A549 (cell line): Measurements from ENCODE around the gene EXOC6. TPM values are rescaled to one million over a fixed set of nuclear protein-coding genes. Genes with fewer than 3 reads are reported as not detected.

Experiments
- ATAC-seq, 2 experiments: fragments of 200-7000 bp in 1 of 2; fragments of >200 bp in 1 of 2; cut with Nextera tagmentation in 1 of 2; cut with Tn5 transposase in 1 of 2; 3 replicates each; pipeline versions ENCODE4 v1.8.0 to v1.9.1; 2018 to 2020; ENCODE audit warnings: mild to moderate bottlenecking in 1 of 2, moderate library complexity in 1 of 2
- CTCF ChIA-PET: fragments of 300-600 bp; sonication (Branson Sonifier 250); formaldehyde crosslinking; extraction: SDS; loops from one replicate; lab custom pipeline; 2021; ENCODE audit warnings: antibody characterized with exemption, inconsistent platforms; lab: Yijun Ruan, JAX
- POLR2A ChIA-PET: fragments of 350-600 bp; formaldehyde crosslinking; extraction: SDS; loops from one replicate; lab custom pipeline; 2021; ENCODE audit warnings: antibody characterized with exemption, inconsistent platforms; lab: Yijun Ruan, JAX
- DNase-seq, 2 experiments: peaks; one replicate each; pipeline versions ENCODE4 v3.0.0 to v3.0.0-alpha.2; 2011 to 2016; ENCODE audit warnings: low read depth in 1 of 2, low spot score in 1 of 2
- FAIRE-seq: peaks from 2 replicates; lab custom pipeline; 2011; peaks lifted over from hg19 to GRCh38; lab: Jason Lieb, UNC
- H3K27ac ChIP-seq, 2 experiments: fragments of >200 bp; sonication (Bioruptor Twin); formaldehyde crosslinking; 3 replicates each; pipeline ENCODE4 v1.5.1; 2016 to 2017
- H3K4me1 ChIP-seq: fragments of >200 bp; sonication (Bioruptor Twin); formaldehyde crosslinking; 3 replicates; pipeline ENCODE4 v1.6.1; 2016
- H3K4me2 ChIP-seq: fragments of >200 bp; sonication (Bioruptor Twin); formaldehyde crosslinking; 3 replicates; pipeline ENCODE4 v1.6.1; 2016
- H3K4me3 ChIP-seq: fragments of >200 bp; sonication (Bioruptor Twin); formaldehyde crosslinking; 3 replicates; pipeline ENCODE4 v1.5.1; 2016
- H3K9me3 ChIP-seq: fragments of >200 bp; sonication (Bioruptor Twin); formaldehyde crosslinking; 3 replicates; pipeline ENCODE4 v1.6.1; 2016
- CEBPB ChIP-seq, 2 experiments: fragments of >200 bp in 1 of 2; sonication (Bioruptor Twin) in 1 of 2; formaldehyde crosslinking in 1 of 2; IDR thresholded peaks; 2 replicates each; pipeline ENCODE4 v1.6.1; 2012 to 2016
- EHF ChIP-seq: fragments of 250-450 bp; sonication (Bioruptor Pico); IDR thresholded peaks from 2 replicates; pipeline ENCODE4 v1.5.0; 2020; ENCODE audit warnings: mild to moderate bottlenecking
- EHMT2 ChIP-seq: fragments of 200-600 bp; sonication (generic); IDR thresholded peaks from 2 replicates; pipeline ENCODE4 v1.6.1; 2016; ENCODE audit warnings: antibody characterized with exemption, low read depth, mild to moderate bottlenecking, moderate library complexity
- ELK1 ChIP-seq: fragments of 150-350 bp; IDR thresholded peaks from 2 replicates; pipeline ENCODE4 v1.6.1; 2014; ENCODE audit warnings: low read depth, mild to moderate bottlenecking, low read length
- ESRRA ChIP-seq: fragments of 150-350 bp; IDR thresholded peaks from 2 replicates; pipeline ENCODE4 v1.6.1; 2014; ENCODE audit warnings: mild to moderate bottlenecking, low read length, borderline replicate concordance
- FOSL2 ChIP-seq, 2 experiments: fragments of 450-650 bp in 1 of 2; fragments of >200 bp in 1 of 2; sonication (Bioruptor Twin) in 1 of 2; formaldehyde crosslinking; IDR thresholded peaks; 2 replicates each; pipeline versions ENCODE4 v1.5.0 to v1.6.1; 2016 to 2020; ENCODE audit warnings: mild to moderate bottlenecking in 1 of 2, moderate library complexity in 1 of 2
- GATA3 ChIP-seq: IDR thresholded peaks from 2 replicates; pipeline ENCODE4 v1.6.1; 2012; ENCODE audit warnings: borderline replicate concordance
- HDAC2 ChIP-seq: fragments of 200-600 bp; sonication (generic); IDR thresholded peaks from 2 replicates; pipeline ENCODE4 v1.6.1; 2016
- HOXA7 ChIP-seq: fragments of 250-450 bp; sonication (Bioruptor Pico); IDR thresholded peaks from 2 replicates; pipeline ENCODE4 v1.5.0; 2020; ENCODE audit warnings: mild to moderate bottlenecking, moderate library complexity
- HOXB5 ChIP-seq: fragments of 250-450 bp; sonication (Bioruptor Pico); IDR thresholded peaks from 2 replicates; pipeline ENCODE4 v1.5.0; 2020; ENCODE audit warnings: mild to moderate bottlenecking, moderate library complexity
- JUN ChIP-seq, 2 experiments: fragments of >200 bp; sonication (Bioruptor Twin); formaldehyde crosslinking; IDR thresholded peaks; 2 replicates in 1 of 2; 3 replicates in 1 of 2; pipeline ENCODE4 v1.6.1; 2016 to 2017
- KDM1A ChIP-seq: fragments of 200-600 bp; sonication (generic); IDR thresholded peaks from 2 replicates; pipeline ENCODE4 v1.6.1; 2016; ENCODE audit warnings: low read depth, mild to moderate bottlenecking
- MAFK ChIP-seq: fragments of 450-650 bp; IDR thresholded peaks from 2 replicates; pipeline ENCODE4 v1.6.1; 2014; ENCODE audit not compliant: partially characterized antibody
- PBX3 ChIP-seq: IDR thresholded peaks from 2 replicates; pipeline ENCODE4 v1.6.1; 2012
- RAD21 ChIP-seq, 2 experiments: fragments of >200 bp in 1 of 2; sonication (Bioruptor Twin) in 1 of 2; formaldehyde crosslinking in 1 of 2; IDR thresholded peaks in 1 of 2; conservative IDR thresholded peaks in 1 of 2; 2 replicates in 1 of 2; 3 replicates in 1 of 2; pipeline ENCODE4 v1.6.1; 2012 to 2018; ENCODE audit warnings: inconsistent platforms in 1 of 2
- RCOR1 ChIP-seq: fragments of 150-350 bp; IDR thresholded peaks from 2 replicates; pipeline ENCODE4 v1.6.1; 2014; ENCODE audit warnings: antibody characterized with exemption, low read length, low read depth
- REST ChIP-seq: fragments of 200-600 bp; sonication (generic); IDR thresholded peaks from 2 replicates; pipeline ENCODE4 v1.6.1; 2016; ENCODE audit warnings: antibody characterized with exemption, mild to moderate bottlenecking, moderate library complexity
- RFX5 ChIP-seq: fragments of 450-650 bp; IDR thresholded peaks from 2 replicates; pipeline ENCODE4 v1.7.1; 2014; ENCODE audit warnings: antibody characterized with exemption, mild to moderate bottlenecking, moderate library complexity
- RNF2 ChIP-seq: fragments of 200-600 bp; sonication (generic); IDR thresholded peaks from 2 replicates; pipeline ENCODE4 v1.6.1; 2016; ENCODE audit warnings: low read depth, mild to moderate bottlenecking, antibody characterized with exemption, moderate library complexity, borderline replicate concordance
- WGBS: methylation state at CpG from one replicate; pipeline ENCODE4 v1.1.6; 2017; ENCODE audit errors: missing lambda C conversion rate; 5-methylcytosine and 5-hydroxymethylcytosine counted together
- polyA plus RNA-seq, 4 experiments: library from polyadenylated mRNA; depleted of rRNA in 3 of 4; stranded (reverse); fragments of >200 nt; fragmentation: RNase III in 1 of 4; extraction: RNeasy Plus Mini Kit Qiagen cat#74134 plus additional on column Dnase treatment in 1 of 4; gene quantifications; 2 replicates in 3 of 4; 3 replicates in 1 of 4; pipeline ENCODE4 v1.2.3, GENCODE V29; 2011 to 2017

EXOC6 gene
- polyA plus RNA-seq, 2 of the 4 experiments (the other 2 are of a cell fraction), result 16.8 to 48.5 TPM

- H3K9me3 ChIP-seq, result no peaks in the 10 kb centered on the region
- no peak for DNase-seq
- H3K4me2 ChIP-seq, result no peak overlapping the region
- no peak for ATAC-seq
- H3K4me3 ChIP-seq, result no peak overlapping the region
- H3K4me1 ChIP-seq, result peaks cover 22% of the 10 kb centered on the region
- ChIA-PET CTCF (interaction anchor here (0.9 to 3.8 kb wide), 4 partner anchors 8 to 131 kb away, joined by 3 to 21 read pairs (median 4); no protein-coding TSS in a partner anchor), POLR2A (interaction anchor here (1.7 kb wide), 1 partner anchor 13 kb away, joined by 3 read pairs; the partner anchor contains the start of gene EXOC6)
- TF ChIP-seq FOSL2 (IDR thresholded peaks at IDR 0.05), result no peak
- TF ChIP-seq FOSL2 (CRISPR knock-in tag; IDR thresholded peaks at IDR 0.05), result peak; percentile 35; the same call in 1 of the 2 replicates
- no peak for TF ChIP-seq RCOR1
- no peak for FAIRE-seq
- H3K27ac ChIP-seq, result no peak overlapping the region
These were observed 13.3 kb upstream of the EXOC6 start for GRCh38 chr10:92834986-92835385.

- FAIRE-seq, result no peak
- Histone ChIP-seq H3K4me3 (no peak overlapping the region), H3K4me2 (no peak overlapping the region), H3K9me3 (no peaks in the 10 kb centered on the region), H3K27ac (no peak overlapping the region), H3K4me1 (peaks cover 22% of the 10 kb centered on the region)
- WGBS, result 73% methylated on average over 4 of the region's 4 CpGs
- ChIA-PET CTCF (interaction anchor here (0.5 to 3.5 kb wide), 10 partner anchors 9 to 241 kb away, joined by 3 to 17 read pairs (median 4); partner anchors contain the start of gene EXOC6), POLR2A (interaction anchor here (0.6 to 1.4 kb wide), 2 partner anchors 11 to 20 kb away, joined by 3 to 4 read pairs; partner anchors contain the start of gene EXOC6)
- no peak for ATAC-seq
- TF ChIP-seq EHMT2 (no peak), CEBPB (IDR thresholded peaks at IDR 0.05) (no peak), ELK1 (no peak), RCOR1 (no peak), RFX5 (no peak), HOXB5 (CRISPR knock-in tag) (no peak), RNF2 (no peak), ESRRA (no peak), GATA3 (no peak), HOXA7 (CRISPR knock-in tag) (no peak), EHF (no peak), PBX3 (no peak), HDAC2 (no peak), RAD21 (conservative IDR thresholded peaks at IDR 0.05 in 1 of 2, IDR thresholded peaks at IDR 0.05 in 1 of 2) (no peak), KDM1A (no peak), REST (no peak), JUN (IDR thresholded peaks at IDR 0.05) (no peak), MAFK (no peak)
- DNase-seq, result no peak
These were observed 10.9 kb upstream of the EXOC6 start for GRCh38 chr10:92837456-92837855.
